ENCODE measurements around the gene MYB.

DNA sequence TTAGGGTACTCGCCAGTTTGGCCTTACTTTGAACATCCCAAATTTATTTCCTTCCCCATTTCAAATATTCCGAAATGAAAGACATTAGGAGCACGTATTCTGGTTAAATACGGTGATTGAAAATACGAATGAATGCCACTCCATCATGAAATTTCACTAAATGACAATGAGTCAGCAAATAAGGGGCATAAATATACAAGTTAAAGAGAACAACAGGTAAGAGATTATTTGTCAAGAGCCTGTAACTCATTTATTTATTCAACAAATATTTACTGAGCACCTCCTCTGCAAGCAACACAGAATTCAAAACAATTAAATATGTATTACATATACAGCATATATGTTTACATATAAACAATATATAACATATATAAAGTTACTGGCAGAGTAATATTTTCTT, 44.8 kb downstream of the MYB start:
- TF ChIP-seq, protein P1, sequence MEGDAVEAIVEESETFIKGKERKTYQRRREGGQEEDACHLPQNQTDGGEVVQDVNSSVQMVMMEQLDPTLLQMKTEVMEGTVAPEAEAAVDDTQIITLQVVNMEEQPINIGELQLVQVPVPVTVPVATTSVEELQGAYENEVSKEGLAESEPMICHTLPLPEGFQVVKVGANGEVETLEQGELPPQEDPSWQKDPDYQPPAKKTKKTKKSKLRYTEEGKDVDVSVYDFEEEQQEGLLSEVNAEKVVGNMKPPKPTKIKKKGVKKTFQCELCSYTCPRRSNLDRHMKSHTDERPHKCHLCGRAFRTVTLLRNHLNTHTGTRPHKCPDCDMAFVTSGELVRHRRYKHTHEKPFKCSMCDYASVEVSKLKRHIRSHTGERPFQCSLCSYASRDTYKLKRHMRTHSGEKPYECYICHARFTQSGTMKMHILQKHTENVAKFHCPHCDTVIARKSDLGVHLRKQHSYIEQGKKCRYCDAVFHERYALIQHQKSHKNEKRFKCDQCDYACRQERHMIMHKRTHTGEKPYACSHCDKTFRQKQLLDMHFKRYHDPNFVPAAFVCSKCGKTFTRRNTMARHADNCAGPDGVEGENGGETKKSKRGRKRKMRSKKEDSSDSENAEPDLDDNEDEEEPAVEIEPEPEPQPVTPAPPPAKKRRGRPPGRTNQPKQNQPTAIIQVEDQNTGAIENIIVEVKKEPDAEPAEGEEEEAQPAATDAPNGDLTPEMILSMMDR (conservative IDR thresholded peaks at IDR 0.05) = no peak
- no peak for TF ChIP-seq ZFX (IDR thresholded peaks at IDR 0.05)
